Stimulated activated naive CD8-positive, alpha-beta T cell treated with anti-CD3 and anti-CD28 coated beads, Interleukin-15, Interleukin-2, amounts not matched to agents 100 ng/mL and 50 ng/mL, for 24 hours (primary cell): ENCODE measurements around the gene TCEA3.

Source experiments
- H3K27ac Mint-ChIP-seq: one replicate; pipeline ENCODE4 v1.8.0; 2021; ENCODE audit warnings: mild to moderate bottlenecking, mixed read lengths
- H3K27me3 Mint-ChIP-seq: one replicate; pipeline ENCODE4 v1.8.0; 2021; ENCODE audit warnings: mixed read lengths
- H3K36me3 Mint-ChIP-seq: one replicate; pipeline ENCODE4 v1.8.0; 2021; ENCODE audit warnings: low read depth, mixed read lengths
- H3K4me1 Mint-ChIP-seq: one replicate; pipeline ENCODE4 v1.8.0; 2021; ENCODE audit warnings: low read depth, mixed read lengths
- H3K4me3 Mint-ChIP-seq: one replicate; pipeline ENCODE4 v1.8.0; 2021; ENCODE audit warnings: mild to moderate bottlenecking, mixed read lengths
- H3K9me3 Mint-ChIP-seq: one replicate; pipeline ENCODE4 v1.8.0; 2021; ENCODE audit warnings: mixed read lengths

Gene TCEA3

DNA sequence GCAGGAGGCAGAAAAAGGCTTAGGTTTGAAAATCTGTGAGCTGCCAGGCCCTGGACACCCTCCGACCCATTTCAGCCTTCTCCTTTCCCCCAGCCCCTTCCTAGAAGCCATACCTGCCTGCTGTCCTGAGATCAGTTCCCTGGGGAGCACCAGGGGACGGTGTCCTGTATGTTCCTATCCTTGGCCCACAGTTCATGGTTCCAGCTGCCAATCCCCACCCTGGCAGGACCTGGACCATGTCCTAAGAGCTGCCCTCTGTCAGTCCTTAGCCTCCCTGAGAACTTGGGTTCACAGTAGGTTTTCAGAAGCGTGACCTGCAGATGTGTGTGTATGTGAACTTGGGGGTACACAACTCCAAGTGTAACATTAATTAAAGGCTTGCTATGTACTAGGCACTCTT lies 3.8 kb downstream of the TCEA3 start:
- Mint-ChIP-seq H3K36me3 (no peaks in the 10 kb centered on the region), H3K27ac (no peak overlapping the region), H3K27me3 (peaks cover 7% of the 10 kb centered on the region), H3K4me3 (no peak overlapping the region), H3K4me1 (peaks cover 24% of the 10 kb centered on the region), H3K9me3 (no peaks in the 10 kb centered on the region)

DNA sequence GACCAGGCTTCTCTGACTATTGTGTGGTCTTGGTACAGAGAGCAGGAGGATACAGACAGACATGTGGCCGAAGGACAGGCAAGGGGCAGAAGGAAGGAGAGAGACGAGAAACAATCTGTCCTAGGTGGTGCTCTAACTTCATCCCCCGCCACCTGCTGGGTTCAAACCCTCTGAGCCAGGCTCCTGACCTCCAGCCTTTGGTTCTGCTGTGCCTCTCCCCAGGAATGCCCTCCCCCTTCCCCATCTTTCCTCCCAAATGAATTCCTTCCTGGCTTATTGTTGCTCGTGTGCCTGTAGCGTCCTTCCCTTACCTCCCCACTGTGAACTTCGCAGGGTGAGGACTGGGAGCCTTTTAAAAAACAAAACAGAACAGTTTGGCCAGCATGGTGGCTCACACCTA lies 5.4 kb downstream of the TCEA3 start:
- no peak overlapping the region for H3K4me3 Mint-ChIP-seq
- no peaks in the 10 kb centered on the region for H3K9me3 Mint-ChIP-seq
- H3K36me3 Mint-ChIP-seq = no peaks in the 10 kb centered on the region
- peaks cover 7% of the 10 kb centered on the region for H3K27me3 Mint-ChIP-seq
- peaks cover 20% of the 10 kb centered on the region for H3K4me1 Mint-ChIP-seq
- H3K27ac Mint-ChIP-seq = no peak overlapping the region

DNA sequence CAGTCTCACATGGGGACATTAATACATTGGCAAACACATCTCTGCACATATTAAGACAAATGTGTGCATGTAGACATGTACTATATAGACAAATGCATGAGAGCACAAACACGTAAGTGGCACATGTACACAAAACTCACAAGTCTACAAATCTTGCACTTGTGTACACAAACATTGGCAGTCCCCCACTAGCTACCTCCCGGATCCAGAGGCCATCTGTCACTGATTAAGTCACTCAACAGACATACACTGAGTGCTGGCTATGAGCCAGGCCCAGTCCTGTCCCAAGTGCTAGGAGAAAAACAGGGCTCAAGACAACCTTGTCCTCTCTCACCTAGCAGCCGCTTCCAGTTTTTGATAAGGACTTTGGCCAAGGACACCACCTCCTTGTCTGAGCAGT lies 7.0 kb downstream of the TCEA3 start:
- Mint-ChIP-seq H3K4me1 (peaks cover 7% of the 10 kb centered on the region), H3K27me3 (no peaks in the 10 kb centered on the region), H3K36me3 (no peaks in the 10 kb centered on the region), H3K27ac (no peak overlapping the region), H3K4me3 (no peak overlapping the region), H3K9me3 (no peaks in the 10 kb centered on the region)

DNA sequence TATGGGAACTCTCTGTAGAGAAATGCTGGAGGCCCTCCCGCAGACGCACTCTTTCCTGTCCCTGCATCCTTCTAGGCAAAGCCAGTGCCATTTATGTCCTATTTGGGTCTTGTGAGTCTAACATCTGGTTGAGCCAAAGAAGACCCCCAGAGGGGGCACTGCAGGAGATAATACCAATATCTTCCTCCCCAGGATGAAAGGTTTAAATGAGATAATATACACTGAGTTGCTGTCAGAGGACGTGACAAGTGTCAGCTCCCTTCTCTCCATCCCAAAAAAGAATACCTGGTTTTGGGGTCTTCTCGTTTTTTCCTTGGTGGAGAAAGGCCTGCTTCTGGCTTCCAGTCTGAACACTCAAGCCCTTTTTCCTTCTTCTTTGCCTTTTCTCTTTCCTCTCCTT lies 7.6 kb downstream of the TCEA3 start:
- H3K27ac Mint-ChIP-seq = no peak overlapping the region
- H3K36me3 Mint-ChIP-seq = no peaks in the 10 kb centered on the region
- H3K27me3 Mint-ChIP-seq = no peaks in the 10 kb centered on the region
- no peak overlapping the region for H3K4me3 Mint-ChIP-seq
- H3K9me3 Mint-ChIP-seq = no peaks in the 10 kb centered on the region
- H3K4me1 Mint-ChIP-seq = peaks cover under 1% of the 10 kb centered on the region

DNA sequence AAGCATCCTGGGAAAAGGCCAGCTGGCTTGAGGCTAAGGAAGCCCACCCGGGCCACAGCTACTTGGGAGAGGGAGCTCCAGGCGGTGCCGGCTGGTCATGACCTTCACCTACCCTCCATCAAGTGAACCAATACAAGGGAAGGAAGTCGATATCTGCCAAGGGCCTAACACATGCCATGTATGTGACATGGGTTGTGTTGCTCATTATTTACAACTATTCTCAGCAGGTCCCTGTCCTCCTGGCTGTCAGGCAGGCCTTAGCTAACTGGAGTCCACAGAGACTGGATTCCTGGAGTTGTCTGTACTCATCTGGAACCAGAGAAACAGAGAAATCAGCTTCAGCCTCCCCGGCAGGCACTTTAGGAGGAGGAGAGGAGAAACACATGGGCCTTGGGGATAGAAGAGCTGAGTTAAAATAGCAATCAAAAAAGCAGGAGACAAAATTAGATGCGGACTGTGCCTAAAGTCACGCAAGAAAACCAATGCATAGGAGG lies 15.7 kb downstream of the TCEA3 start:
- Mint-ChIP-seq H3K9me3 (no peaks in the 10 kb centered on the region), H3K36me3 (no peaks in the 10 kb centered on the region), H3K4me1 (peaks cover 6% of the 10 kb centered on the region)

DNA sequence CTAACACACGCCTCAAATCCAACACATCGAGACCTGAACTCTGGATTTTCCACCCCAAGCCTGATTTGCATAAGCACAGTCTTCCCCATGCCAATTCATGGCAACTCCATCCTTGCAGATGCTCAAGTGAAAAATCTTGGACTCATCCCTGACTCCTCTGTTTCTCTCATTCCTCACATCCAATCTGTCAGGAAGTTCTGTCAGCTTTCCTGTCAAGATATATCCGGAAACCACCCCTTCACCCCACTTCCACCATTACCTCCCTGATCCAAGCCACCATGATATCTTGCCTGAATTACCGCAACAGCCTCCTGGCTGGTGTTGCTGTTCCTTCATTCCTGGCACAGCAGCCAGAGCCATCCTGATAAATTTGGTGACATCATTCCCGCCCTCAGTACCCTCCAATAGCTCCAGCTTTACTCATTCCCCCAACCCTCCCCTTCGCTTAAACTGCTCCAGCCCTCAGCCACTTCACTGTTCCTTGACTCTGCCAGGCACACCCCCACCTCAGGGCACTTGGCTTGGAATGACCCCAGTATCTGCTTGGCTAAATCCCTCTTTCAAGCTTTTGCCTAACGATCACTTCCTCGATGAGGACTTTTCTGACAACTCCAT lies 17.4 kb downstream of the TCEA3 start:
- H3K4me1 Mint-ChIP-seq = peaks cover 8% of the 10 kb centered on the region
- no peak overlapping the region for H3K4me3 Mint-ChIP-seq
- no peaks in the 10 kb centered on the region for H3K27me3 Mint-ChIP-seq
- H3K9me3 Mint-ChIP-seq = no peaks in the 10 kb centered on the region
- H3K27ac Mint-ChIP-seq = no peak overlapping the region
- H3K36me3 Mint-ChIP-seq = no peaks in the 10 kb centered on the region

More for the DNA sequence above, 15.7 kb downstream of the TCEA3 start:
- Mint-ChIP-seq H3K27me3 (no peaks in the 10 kb centered on the region), H3K27ac (no peak overlapping the region), H3K4me3 (no peak overlapping the region)

DNA sequence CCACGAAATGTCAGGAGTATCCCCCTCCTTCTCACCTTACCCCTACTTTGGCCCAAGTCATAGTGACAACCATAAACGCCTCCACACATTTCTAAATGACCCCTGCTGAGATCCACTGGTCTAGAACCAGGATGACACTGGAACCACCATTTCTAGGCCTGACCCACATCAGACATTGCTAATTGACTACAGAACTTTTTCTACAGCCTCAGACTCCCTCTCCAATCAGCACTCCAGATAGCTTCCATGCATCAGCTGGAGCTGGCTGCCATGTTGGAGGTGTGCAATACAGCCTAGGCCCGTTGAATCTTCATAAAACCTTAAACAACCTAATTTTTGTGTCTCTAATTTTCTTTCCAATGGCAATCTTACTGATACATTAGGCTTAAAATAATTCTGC lies 18.6 kb downstream of the TCEA3 start:
- H3K27ac Mint-ChIP-seq = no peak overlapping the region
- no peaks in the 10 kb centered on the region for H3K27me3 Mint-ChIP-seq
- peaks cover 8% of the 10 kb centered on the region for H3K4me1 Mint-ChIP-seq
- no peak overlapping the region for H3K4me3 Mint-ChIP-seq
- no peaks in the 10 kb centered on the region for H3K9me3 Mint-ChIP-seq
- no peaks in the 10 kb centered on the region for H3K36me3 Mint-ChIP-seq

DNA sequence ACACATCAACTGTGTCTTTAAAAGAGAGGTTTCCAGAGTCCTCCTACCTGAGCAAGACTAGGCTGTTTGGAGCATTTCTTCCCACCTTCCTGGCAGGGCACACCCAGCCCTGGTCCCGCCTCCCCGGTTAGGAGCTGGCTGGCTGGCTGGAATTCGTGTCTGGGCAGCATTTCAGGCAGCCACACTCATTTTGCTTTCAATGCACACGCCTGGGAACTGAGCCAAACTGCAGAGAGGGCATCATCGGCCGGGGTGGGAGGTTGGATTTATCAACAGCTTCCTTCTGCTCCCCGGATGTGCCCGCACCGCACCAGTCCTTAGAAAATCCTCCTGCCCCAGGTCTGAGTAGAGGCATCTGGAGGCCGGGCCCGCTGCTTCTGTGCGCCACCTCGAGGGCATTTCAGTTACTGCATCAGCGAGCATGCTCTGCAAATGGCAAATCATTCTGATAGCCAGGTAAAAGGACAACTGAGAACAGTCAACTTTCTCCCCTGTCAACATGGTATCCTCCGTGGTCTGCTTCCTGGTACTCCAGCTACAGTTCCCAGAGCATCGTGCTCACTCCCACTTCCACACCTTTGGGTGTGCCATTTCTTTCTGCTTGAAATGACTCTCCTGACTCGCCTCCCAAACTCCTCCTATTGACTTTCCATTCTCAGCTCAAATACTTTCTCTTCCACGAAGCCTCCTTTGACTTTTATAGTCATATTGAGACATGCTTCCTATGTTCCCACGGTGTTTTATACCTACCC lies 20.6 kb downstream of the TCEA3 start:
- no peak overlapping the region for H3K4me3 Mint-ChIP-seq
- H3K27me3 Mint-ChIP-seq = no peaks in the 10 kb centered on the region
- H3K27ac Mint-ChIP-seq = no peak overlapping the region
- no peaks in the 10 kb centered on the region for H3K36me3 Mint-ChIP-seq
- peaks cover 8% of the 10 kb centered on the region for H3K4me1 Mint-ChIP-seq
- no peaks in the 10 kb centered on the region for H3K9me3 Mint-ChIP-seq

DNA sequence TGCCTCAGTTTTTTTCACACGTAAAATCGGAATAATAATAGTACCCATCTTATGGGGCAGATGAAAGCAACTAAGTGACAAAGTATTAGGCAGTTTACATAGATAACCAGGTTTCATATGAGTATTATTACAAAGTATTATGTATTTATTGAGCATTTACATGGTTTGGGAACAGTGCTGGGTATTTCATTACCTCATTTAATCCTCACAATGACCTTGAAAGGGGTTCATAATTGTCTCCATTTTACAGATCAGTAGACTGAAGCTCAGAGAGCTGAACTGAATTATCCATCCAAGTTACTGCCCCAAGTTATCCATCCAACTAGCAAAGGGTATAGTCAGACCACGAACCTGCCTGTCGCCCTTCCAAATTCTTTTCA lies 21.2 kb downstream of the TCEA3 start:
- H3K9me3 Mint-ChIP-seq = no peaks in the 10 kb centered on the region
- peaks cover 8% of the 10 kb centered on the region for H3K4me1 Mint-ChIP-seq
- H3K4me3 Mint-ChIP-seq = no peak overlapping the region
- H3K27me3 Mint-ChIP-seq = no peaks in the 10 kb centered on the region
- H3K36me3 Mint-ChIP-seq = no peaks in the 10 kb centered on the region
- no peak overlapping the region for H3K27ac Mint-ChIP-seq

DNA sequence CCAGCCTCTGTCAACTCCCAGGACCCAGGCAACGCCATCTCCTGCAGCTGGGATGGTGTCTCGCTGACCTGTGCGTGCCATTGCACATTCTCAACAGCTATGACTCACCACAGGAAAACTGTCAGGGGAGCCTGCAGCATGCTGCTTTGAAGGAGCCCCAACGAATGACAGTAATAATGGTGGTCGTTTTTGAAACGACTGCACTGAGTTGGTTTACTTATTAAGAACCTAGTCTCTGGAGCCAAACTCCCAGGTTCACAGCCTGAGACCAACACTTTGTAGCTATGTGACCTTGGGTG lies 21.6 kb downstream of the TCEA3 start:
- Mint-ChIP-seq H3K9me3 (no peaks in the 10 kb centered on the region), H3K27ac (no peak overlapping the region), H3K36me3 (no peaks in the 10 kb centered on the region), H3K4me3 (no peak overlapping the region), H3K27me3 (no peaks in the 10 kb centered on the region), H3K4me1 (peaks cover 8% of the 10 kb centered on the region)

DNA sequence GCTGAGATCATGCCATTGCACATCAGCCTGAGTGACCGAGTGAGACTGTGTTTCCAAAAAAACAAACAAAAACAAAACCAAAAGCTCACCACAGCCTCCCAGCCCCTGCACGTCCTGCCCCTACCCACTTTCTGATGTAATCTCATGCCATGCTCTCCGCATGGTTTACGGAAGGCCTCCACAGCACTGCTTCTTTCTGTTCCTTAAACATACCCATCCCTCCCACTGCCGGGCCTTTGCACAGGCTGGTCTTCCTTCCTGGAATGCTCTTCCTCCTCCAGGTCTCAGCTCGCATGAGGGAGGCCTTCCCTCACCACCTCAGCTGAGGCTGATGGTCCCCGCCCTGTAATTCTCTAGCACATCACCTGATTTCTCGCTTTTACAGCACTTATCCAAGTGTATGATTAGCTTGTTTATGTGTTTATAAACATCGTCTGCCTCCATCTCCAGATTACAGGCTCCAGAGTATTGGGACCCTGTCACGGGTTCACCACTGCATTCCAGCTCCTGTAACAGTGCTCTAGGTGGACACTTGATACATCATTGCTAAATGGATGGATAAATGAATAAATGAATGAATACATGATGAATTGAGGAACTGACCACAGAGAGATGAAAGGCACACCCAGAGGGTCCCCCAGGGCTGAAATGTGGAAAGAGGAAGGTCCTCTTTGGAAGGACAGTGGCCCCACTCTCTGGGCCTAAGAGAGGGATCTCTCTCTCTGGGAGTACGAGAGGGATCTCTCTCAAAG lies 22.1 kb downstream of the TCEA3 start:
- H3K27me3 Mint-ChIP-seq = no peaks in the 10 kb centered on the region
- H3K9me3 Mint-ChIP-seq = no peaks in the 10 kb centered on the region
- H3K4me3 Mint-ChIP-seq = no peak overlapping the region
- H3K27ac Mint-ChIP-seq = no peak overlapping the region
- no peaks in the 10 kb centered on the region for H3K36me3 Mint-ChIP-seq
- H3K4me1 Mint-ChIP-seq = peaks cover 8% of the 10 kb centered on the region

DNA sequence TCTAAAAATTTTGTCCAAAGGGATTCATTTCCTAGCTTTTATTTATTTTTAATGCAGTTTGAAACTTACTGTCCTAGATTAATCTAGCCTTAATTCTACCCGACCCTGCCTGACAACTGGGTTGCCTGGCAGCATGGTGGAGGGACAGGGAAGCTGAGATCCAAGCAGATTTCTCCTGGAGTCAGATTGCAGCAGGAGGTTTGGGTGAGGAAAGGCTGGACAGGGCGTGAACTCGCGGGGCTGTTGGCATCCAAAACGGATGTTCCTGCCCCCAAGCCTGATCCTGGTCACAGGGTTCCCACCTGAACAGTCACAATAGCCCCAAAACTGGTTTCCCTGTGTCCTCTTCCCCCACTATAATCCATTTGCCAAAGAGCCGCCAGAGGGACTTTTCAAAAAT lies 23.2 kb downstream of the TCEA3 start:
- H3K36me3 Mint-ChIP-seq = no peaks in the 10 kb centered on the region
- no peaks in the 10 kb centered on the region for H3K9me3 Mint-ChIP-seq
- peaks cover 8% of the 10 kb centered on the region for H3K4me1 Mint-ChIP-seq
- no peak overlapping the region for H3K4me3 Mint-ChIP-seq
- no peaks in the 10 kb centered on the region for H3K27me3 Mint-ChIP-seq
- no peak overlapping the region for H3K27ac Mint-ChIP-seq

DNA sequence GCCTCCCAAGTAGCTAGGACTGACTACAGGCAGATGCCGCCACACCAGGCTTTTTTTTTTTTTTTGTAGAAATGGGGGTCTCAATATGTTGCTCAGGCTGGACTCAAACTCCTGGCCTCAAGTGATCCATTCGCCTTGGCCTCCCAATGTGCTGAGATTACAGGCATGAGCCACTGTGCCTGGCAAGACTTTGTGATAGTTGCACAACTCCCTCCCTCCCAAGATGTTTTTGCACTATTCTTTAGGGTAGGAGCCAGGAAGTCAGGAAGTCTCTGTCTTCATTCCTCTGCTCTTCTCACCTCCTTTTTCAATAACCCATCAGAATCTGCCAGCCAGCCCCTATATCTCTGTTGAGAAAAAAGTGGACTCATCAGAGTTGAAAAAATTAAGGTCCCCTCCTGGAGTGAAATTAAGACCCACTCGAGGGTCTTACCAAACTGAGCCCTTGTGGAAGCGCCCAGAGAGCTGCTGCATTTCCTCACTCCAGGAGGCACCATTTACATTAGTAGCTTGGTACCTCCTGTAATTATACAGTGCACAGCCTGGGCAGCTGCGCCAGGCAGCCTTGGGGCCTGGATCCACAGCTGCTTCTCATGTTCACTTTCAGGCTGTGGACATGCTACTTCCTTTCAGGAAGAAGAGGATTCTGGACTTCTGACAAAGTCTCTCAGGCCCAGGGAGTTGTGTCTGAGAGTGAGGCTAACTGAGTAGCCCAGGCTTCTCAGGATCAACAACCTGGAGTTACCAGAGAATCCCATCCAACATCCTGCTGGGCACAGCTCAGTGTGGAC lies 24.0 kb downstream of the TCEA3 start:
- Mint-ChIP-seq H3K4me1 (peaks cover 8% of the 10 kb centered on the region), H3K27me3 (no peaks in the 10 kb centered on the region), H3K27ac (no peak overlapping the region)

DNA sequence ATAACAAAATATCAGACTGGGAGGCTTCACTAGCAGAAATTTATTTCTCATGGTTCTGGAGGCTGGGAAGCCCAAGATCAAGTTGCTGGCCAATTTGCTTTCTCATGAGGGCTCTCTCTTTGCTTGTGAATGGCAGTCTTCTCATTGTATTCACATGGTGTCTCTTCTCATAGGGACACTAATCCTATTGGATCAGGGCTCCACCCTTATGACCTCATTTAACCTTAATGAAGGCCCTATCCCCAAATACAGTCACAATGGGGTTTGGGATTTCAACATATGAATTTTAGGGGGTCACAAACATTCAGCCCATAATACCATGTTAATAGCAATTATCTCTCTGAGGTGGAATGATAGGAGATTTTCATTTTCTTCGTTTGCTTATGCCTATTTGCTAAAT lies 25.3 kb downstream of the TCEA3 start:
- Mint-ChIP-seq H3K4me3 (no peak overlapping the region), H3K36me3 (no peaks in the 10 kb centered on the region), H3K27ac (no peak overlapping the region), H3K27me3 (no peaks in the 10 kb centered on the region), H3K4me1 (peaks cover 6% of the 10 kb centered on the region), H3K9me3 (no peaks in the 10 kb centered on the region)

More for the DNA sequence above, 24.0 kb downstream of the TCEA3 start:
- Mint-ChIP-seq H3K4me3 (no peak overlapping the region), H3K36me3 (no peaks in the 10 kb centered on the region), H3K9me3 (no peaks in the 10 kb centered on the region)

DNA sequence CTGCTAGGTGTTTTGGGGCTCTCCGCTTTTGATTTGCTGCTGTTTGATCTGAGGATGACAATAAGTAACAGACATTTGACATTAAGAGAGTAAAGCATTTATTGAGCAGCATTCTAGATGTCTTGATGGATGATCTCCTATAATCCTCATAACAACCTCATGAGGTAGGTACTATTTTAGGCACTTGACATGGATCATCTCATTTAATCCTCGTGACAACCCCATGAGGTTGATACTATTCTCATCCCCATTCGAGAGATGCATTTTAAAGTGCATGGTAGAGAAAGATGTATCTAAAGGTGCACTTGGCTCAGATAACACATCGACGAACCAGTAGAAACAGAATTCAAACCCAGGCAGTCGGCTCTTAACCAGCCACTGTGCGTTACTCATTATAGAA lies 26.6 kb downstream of the TCEA3 start:
- Mint-ChIP-seq H3K27me3 (no peaks in the 10 kb centered on the region), H3K4me1 (no peaks in the 10 kb centered on the region), H3K27ac (no peak overlapping the region), H3K9me3 (no peaks in the 10 kb centered on the region), H3K4me3 (no peak overlapping the region), H3K36me3 (no peaks in the 10 kb centered on the region)
